GM12878 (cell line): ENCODE results near the gene SECTM1. TPM values are rescaled to one million over a fixed set of nuclear protein-coding genes. Genes with fewer than 3 reads are reported as not detected.

Source experiments
- GATAD2B ChIP-seq: fragments of 450-650 bp; conservative IDR thresholded peaks from 2 replicates; pipeline ENCODE4 v1.6.1; 2017; ENCODE audit warnings: low read depth, mild to moderate bottlenecking, moderate library complexity
- MXI1 ChIP-seq: fragments of 150-350 bp; IDR thresholded peaks from 2 replicates; pipeline ENCODE4 v1.6.1; 2011; ENCODE audit warnings: low read depth, mild to moderate bottlenecking, inconsistent platforms, low read length, improper control_type of control experiment
- NFYA ChIP-seq: IDR thresholded peaks from 2 replicates; pipeline ENCODE4 v1.6.1; 2011; ENCODE audit warnings: low read depth, mild to moderate bottlenecking, low read length, improper control_type of control experiment, borderline replicate concordance
- NR2F1 ChIP-seq: fragments of 450-650 bp; conservative IDR thresholded peaks from 2 replicates; pipeline ENCODE4 v1.6.1; 2017; ENCODE audit warnings: mild to moderate bottlenecking
- RB1 ChIP-seq: fragments of 450-650 bp; formaldehyde crosslinking; IDR thresholded peaks from 2 replicates; pipeline ENCODE4 v1.6.1; 2017; ENCODE audit warnings: mild to moderate bottlenecking, borderline replicate concordance
- RELA ChIP-seq: fragments of 450-650 bp; IDR thresholded peaks from 2 replicates; pipeline ENCODE4 v1.8.0; 2014; ENCODE audit warnings: borderline replicate concordance; ENCODE audit not compliant: partially characterized antibody
- SMAD1 ChIP-seq: fragments of 450-650 bp; IDR thresholded peaks from 2 replicates; pipeline ENCODE4 v1.6.1; 2018; ENCODE audit warnings: mild to moderate bottlenecking, low read depth; ENCODE audit not compliant: partially characterized antibody
- SMARCA5 ChIP-seq: fragments of 450-650 bp; IDR thresholded peaks from 2 replicates; pipeline ENCODE4 v1.6.1; 2017; ENCODE audit warnings: mild to moderate bottlenecking
- TCF12 ChIP-seq: IDR thresholded peaks from 2 replicates; pipeline ENCODE4 v1.6.1; 2011; ENCODE audit warnings: low read depth, mild to moderate bottlenecking, low read length
- TCF7 ChIP-seq: IDR thresholded peaks from 2 replicates; pipeline ENCODE4 v1.6.1; 2014; ENCODE audit warnings: antibody characterized with exemption, borderline replicate concordance
- YY1 ChIP-seq: IDR thresholded peaks from 2 replicates; pipeline ENCODE4 v1.6.1; 2011; ENCODE audit warnings: low read depth, mild to moderate bottlenecking, low read length
- ZBTB33 ChIP-seq: fragments of 450-650 bp; IDR thresholded peaks from 2 replicates; pipeline ENCODE4 v1.6.1; 2017; ENCODE audit warnings: mild to moderate bottlenecking
- ZNF217 ChIP-seq: fragments of 450-650 bp; IDR thresholded peaks from 2 replicates; pipeline ENCODE4 v1.6.1; 2017; ENCODE audit warnings: antibody characterized with exemption, mild to moderate bottlenecking
- ZNF384 ChIP-seq: IDR thresholded peaks from 2 replicates; pipeline ENCODE4 v1.6.1; 2012; ENCODE audit warnings: low read depth, mild to moderate bottlenecking, low read length, improper control_type of control experiment, borderline replicate concordance
- ZNF687 ChIP-seq: fragments of 450-650 bp; IDR thresholded peaks from 2 replicates; pipeline ENCODE4 v1.6.1; 2017; ENCODE audit warnings: mild to moderate bottlenecking, moderate library complexity
- polyA plus RNA-seq, 11 experiments: library from polyadenylated mRNA; depleted of rRNA in 4 of 11; unstranded in 6 of 11; stranded (reverse) in 5 of 11; fragments of >200 nt; fragmentation: Nextera tagmentation in 4 of 11; fragmentation: Illumina TruSeq in 1 of 11; extraction: Ambion mirVana in 4 of 11; extraction: Trizol in 1 of 11; gene quantifications; 1 replicate in 1 of 11; 2 replicates in 10 of 11; pipeline versions ENCODE4 v1.2.1 to v1.2.3, GENCODE V29; 2011 to 2016; ENCODE audit warnings: inconsistent platforms in 2 of 11, missing spikeins in 2 of 11, low read depth in 1 of 11
- total RNA-seq, 4 experiments: library from RNA; depleted of rRNA in 3 of 4; stranded (reverse); fragments of >200 nt in 3 of 4; fragmentation: Illumina TruSeq in 1 of 4; extraction: Trizol in 1 of 4; gene quantifications; 2 replicates each; pipeline versions ENCODE4 v1.2.1 to v1.2.3, GENCODE V29; 2013 to 2021
- TF ChIP-seq, protein P1 (sequence below): IDR thresholded peaks from 2 replicates; pipeline ENCODE4 v1.6.1; 2011; ENCODE audit warnings: borderline replicate concordance, low read depth, mild to moderate bottlenecking, moderate library complexity, mixed read lengths, low read length; ENCODE audit not compliant: insufficient read depth; ENCODE audit errors: extremely low read length
- TF ChIP-seq, protein P2 (sequence below): fragments of 450-650 bp; IDR thresholded peaks from 2 replicates; pipeline ENCODE4 v1.6.1; 2017; ENCODE audit warnings: antibody characterized with exemption, mild to moderate bottlenecking, moderate library complexity

SECTM1 gene
- total and polyA plus RNA-seq, 10 of the 15 experiments (the other 5 are each of a cell fraction or from before 2014, with no cell fraction given), result 0.10 to 0.13 (median 0.12) TPM; not detected in 7

DNA sequence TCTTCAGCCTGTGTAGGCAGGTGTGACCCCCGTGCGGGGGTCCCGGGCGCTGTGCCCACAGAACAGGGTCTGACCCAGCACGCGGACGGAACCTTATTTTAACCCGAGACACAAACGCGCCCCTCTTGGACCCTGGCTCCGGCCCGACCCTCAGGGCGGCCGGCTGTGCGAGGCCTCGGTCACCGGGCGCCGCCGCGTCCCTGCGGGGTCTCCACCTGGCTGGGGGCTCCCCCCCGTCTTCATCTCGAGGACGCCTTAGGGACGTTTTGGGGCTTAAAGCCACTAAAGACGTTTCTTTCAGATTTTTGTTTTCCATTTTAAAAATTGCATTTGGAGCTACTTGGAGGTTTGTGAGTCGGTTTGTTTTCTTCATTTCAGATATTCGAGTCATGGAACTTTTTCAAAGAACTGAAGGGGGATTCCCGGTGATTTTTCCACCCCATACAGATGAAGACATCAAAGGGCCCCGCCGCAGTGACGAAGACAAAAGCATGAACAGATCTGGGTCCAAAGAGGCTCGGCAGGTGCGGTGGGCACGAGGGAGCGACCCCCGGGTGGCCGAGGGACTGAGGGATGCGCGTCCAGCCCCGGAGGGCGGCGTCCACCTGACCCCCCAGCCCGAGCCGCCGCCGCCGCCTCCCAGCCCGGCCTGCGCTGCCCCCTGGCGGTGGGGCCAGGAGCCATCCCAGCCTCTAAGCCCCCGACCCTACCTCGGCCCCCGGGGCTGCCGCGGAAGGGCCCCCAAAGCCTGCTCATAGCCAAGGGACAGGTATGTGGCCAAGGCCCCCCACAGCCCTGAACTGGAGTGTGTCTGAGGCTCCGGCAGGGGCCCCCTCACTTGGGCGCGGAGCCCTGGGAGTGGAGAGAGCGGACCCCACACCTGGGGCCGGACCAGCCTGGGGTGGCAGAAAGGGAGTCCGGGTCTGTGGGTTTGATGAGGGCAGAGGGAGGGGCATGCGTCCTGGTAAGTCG is 12.3 kb downstream of the SECTM1 start (continued):
- no peak for TF ChIP-seq TCF12
- TF ChIP-seq SMAD1, result no peak
- TF ChIP-seq ZNF217, result peak; percentile 30; the same call in 1 of the 2 replicates
- peak; percentile 85 for TF ChIP-seq NR2F1
- TF ChIP-seq NFYA, result no peak
- TF ChIP-seq GATAD2B, result peak; percentile 92; the same call in 1 of the 2 replicates
- TF ChIP-seq, protein P1, sequence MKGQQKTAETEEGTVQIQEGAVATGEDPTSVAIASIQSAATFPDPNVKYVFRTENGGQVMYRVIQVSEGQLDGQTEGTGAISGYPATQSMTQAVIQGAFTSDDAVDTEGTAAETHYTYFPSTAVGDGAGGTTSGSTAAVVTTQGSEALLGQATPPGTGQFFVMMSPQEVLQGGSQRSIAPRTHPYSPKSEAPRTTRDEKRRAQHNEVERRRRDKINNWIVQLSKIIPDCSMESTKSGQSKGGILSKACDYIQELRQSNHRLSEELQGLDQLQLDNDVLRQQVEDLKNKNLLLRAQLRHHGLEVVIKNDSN, result no peak
- peak; percentile 56; the same call in 1 of the 2 replicates for TF ChIP-seq YY1
- TF ChIP-seq SMARCA5, result peak; percentile 88; the same call in 1 of the 2 replicates
- TF ChIP-seq MXI1, result no peak
- peak; percentile 72; the same call in 1 of the 2 replicates for TF ChIP-seq RB1
- peak; percentile 59 for TF ChIP-seq RELA
- TF ChIP-seq ZNF384, result no peak
- TF ChIP-seq, protein P2, sequence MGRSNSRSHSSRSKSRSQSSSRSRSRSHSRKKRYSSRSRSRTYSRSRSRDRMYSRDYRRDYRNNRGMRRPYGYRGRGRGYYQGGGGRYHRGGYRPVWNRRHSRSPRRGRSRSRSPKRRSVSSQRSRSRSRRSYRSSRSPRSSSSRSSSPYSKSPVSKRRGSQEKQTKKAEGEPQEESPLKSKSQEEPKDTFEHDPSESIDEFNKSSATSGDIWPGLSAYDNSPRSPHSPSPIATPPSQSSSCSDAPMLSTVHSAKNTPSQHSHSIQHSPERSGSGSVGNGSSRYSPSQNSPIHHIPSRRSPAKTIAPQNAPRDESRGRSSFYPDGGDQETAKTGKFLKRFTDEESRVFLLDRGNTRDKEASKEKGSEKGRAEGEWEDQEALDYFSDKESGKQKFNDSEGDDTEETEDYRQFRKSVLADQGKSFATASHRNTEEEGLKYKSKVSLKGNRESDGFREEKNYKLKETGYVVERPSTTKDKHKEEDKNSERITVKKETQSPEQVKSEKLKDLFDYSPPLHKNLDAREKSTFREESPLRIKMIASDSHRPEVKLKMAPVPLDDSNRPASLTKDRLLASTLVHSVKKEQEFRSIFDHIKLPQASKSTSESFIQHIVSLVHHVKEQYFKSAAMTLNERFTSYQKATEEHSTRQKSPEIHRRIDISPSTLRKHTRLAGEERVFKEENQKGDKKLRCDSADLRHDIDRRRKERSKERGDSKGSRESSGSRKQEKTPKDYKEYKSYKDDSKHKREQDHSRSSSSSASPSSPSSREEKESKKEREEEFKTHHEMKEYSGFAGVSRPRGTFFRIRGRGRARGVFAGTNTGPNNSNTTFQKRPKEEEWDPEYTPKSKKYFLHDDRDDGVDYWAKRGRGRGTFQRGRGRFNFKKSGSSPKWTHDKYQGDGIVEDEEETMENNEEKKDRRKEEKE, result no peak
- TF ChIP-seq ZNF687, result peak; percentile 50; the same call in 1 of the 2 replicates
- peak; percentile 56; the same call in 1 of the 2 replicates for TF ChIP-seq TCF7
- TF ChIP-seq ZBTB33, result no peak
